ENCODE data around the gene PDCD10.

Gene PDCD10

DNA sequence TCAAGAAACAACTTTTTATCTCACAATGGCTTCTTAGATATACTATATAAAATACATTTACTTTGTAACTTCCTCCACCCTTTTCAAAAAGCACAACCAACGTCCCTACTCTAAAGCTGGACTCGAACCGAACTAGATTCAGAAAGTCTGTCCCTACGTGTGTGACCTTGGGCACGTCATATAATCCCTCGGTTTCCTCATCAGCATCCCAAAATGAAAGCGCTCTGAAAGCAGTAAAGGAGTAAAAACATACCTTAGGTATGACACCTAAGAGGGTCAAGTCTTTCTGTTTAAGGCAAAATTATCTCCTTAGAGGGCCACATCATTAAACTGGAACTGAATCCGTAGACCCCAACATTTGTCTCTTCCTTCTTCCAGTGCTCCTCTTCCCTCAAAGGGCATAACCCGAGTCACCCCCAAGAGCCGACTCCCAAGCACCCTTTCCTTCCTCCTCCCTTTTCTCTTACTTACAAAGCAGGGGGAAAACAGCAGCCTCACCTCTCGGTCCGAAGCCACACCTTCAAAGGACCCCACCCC is 663 bp downstream of the PDCD10 start:
- DNase-seq, result peak; percentile 47

DNA sequence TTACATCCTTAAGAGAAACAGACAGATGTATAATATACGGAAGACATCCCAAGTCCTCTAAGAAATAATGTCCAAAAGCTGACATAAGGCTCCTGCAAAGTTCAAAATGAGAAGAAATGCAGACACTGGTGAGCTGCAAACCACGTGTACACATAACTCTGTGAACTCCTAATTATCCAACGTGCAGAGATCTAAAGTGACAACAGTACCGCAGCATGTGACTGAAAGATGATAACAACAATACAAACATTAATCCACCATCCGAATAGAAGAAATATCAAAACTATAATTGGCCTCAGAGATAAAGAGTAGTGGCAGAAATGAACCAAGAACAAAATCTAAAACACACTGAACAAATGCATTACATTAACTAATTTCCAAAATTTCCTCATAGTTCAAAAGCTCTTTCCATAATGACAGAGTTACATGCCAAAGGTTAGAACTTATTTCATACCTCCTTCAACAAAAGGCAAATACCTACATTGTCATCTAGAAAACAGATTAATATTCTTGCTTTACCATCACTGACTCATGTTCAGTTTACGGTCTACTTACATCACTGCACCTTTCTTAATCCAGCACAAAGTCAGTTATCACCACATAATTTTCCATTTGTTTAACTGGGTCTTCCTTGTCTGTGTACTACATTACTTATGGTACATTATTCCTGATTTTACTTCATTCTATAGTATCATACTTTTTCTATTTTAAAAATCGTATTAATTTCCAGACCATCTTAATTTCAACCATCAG is 2.2 kb downstream of the PDCD10 start:
- DNase-seq, result no peak

DNA sequence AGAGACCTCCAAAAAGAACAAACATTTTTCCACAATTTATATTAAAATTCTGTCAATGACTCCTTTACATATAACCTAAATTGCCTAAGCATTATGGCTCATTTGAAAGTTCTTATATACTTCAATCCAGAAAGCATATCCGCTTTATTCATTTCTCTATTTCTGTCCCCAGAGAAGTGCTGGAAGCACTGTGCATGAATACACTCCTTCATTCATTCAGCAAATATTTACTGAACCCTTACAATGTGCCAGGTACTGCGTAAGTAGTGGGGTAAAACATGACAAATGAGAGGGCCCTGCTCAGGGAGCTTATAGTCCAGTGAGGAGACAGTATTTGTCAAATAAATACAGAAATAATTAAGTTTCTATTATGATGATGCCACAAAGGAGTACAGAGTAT is 3.3 kb downstream of the PDCD10 start:
- no peak for DNase-seq

DNA sequence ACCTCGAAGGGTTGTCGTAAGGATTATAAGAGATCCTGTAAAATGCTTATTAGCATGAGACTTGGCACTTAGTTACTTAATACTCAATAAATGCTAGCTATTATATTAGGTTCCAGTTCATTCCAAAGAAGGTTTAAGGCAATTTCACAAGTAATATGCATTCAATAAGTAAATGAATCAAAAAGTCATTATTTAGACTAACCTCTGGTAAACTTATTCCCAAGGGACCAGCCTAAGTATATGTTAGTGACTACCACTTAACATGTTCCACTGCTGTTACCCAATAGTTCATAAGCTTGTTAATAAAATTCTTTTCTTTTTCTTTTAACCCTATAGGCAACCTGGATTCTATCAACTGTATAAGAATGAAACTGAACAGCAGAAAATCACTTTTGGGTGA is 5.1 kb downstream of the PDCD10 start:
- DNase-seq, result no peak

DNA sequence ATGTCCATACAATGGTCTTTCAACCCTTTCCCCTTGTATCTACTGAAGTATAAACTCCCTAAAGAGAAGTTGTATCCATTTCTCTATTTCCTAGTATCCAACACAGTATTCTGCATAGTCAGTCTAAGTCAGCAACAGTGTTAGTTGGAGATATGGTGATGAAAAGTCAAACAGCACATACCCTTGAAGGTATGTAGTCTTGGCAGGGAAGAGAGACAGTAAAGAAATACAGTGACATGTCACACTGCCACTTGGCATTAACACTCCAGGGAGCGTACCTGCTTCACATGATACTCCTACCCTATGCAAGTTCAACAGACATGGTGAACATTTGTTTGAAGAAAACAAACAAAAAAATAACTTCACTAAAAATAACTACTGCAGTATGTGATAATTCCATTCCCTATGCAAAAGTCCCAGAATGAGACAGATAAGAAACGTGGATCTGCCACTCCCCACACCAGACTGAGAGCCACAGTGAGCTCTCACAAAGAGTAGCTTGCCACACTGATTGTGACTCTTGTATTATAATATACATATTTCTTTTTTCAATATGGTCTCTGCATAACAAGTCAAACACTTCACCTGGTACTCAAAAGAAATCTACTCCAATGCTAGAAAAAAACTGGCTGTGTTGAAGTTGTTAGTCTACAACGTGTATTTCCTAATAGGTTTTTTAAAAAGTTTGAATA is 5.9 kb downstream of the PDCD10 start:
- DNase-seq, result no peak

DNA sequence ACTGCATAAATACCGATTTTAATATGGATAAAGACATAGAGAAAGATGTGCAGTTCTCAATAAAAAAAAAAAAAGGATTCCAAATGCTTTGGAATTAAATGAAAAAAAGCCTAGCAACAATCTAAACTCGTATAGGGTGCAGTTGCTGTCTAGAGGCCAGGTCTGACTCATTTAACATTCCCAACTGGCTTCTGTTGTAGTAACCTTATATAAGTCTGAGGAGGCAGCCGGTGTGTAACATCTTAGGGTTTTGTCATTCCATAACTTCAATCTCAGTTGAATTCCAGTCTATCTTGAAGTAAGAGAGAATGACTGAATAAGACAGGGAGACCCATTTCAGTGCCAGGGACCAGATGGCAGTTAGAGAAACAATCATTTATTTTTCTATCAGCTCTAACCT is 6.5 kb downstream of the PDCD10 start:
- no peak for DNase-seq

DNA sequence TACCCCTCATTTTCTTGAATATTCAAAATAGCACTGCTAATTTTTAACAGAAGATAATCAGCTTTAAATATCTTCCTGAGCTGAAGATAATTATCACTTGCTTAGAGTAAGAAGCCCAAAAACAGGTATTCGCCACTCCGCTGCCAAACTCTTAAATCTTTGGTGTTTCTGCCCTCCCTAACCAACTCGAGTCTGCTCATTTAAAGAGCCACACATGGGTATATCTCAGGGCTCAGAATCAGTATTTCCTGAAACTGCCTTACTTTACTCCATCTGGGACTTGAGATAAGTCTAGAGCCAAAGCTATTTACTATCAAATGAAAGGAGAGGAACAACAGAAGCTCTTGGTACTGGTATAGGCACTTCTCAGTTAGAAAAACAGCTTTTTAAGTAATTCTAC is 10.8 kb downstream of the PDCD10 start:
- no peak for DNase-seq

DNA sequence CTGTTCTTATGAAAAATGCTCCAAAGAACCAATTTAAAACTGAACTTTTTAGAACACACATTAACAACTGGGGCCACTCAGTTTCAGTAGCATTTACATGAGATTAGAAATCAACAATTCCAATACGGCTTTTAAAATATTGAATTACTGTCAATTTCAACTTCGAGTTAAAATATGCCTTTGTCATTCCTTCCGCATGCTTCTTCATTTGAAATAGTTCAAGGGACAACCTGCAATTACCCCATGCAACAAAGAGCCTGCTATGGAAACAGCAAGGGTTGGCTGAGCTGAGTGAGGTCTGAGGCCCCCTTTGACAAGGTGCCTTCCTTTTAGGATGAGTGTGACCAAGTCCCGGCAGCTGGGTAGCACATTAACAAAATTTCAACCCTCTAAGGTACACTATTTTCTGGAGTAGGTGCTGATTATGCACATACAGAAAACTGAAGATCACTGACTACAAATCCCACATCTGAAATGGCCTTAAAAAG is 11.6 kb downstream of the PDCD10 start:
- no peak for DNase-seq

DNA sequence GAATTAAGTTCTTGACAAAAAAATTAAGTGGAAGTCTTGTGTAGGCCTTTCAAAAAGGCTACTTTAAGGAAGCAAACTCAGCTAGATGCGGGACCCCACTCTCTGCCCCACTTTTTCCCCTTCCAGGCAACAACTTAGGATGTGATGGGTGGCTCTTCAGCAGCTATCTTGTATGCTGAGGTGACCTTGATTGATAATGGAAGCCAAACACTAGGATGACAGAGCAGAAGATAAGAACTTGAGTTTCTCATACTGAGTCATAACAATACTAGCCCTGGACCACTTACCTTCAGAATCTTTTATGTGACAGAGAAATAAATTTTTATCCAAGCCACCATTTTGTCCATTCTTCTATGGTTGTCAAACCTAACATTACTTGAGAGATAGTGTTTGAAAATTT is 16.1 kb downstream of the PDCD10 start:
- DNase-seq, result no peak

DNA sequence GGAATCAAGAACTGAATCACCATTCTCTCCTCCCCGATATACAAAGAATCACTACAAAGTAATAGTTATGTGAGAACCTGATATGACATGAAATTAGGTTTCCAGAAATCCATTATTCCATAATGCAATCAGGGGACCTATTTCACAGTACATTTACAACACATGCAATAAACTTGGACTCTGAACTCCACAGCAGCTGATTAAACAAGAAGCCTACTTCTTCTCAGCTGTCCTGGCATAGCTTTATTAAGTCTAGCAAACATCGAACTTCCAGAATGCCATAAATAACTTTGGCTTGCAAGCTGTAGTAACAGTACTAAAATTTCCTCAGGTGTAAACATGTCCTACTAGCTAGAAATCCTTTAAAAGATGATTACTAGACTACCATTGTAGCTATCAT is 17.8 kb downstream of the PDCD10 start:
- peak; percentile 24 for DNase-seq

DNA sequence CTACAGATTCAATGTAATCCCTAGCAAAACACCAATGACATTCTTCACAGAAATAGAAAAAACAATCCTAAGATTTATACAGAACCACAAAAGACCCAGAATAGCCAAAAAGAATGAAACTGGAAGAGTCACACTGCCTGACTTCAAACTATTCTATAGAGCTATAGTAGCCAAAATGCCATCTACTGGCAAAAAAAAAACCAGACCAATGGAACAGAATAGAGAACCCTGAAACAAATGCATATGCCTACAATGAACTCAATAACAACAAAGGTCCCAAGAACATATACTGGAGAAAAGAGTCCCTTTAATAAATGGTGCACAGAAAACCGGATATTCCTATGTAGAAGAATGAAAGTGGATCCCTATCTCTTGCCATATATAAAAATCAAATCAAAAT is 19.8 kb downstream of the PDCD10 start:
- no peak for DNase-seq

DNA sequence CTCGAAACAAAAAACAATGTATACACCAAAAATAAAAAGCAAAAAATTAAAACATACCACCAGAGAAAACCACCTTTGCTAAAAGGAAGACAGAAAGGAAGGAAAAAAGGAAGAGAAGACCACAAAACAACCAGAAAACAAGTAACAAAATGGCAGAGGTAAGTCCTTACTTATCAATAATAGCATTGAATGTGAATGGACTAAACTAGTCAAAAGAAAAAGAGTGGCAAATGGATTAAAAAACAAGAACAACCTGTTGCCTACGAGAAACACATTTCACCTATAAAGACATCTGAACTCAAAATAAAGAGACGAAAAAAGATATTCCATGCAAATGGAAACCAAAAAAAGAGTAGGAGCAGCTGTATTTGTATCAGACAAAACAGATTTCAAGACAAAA is 22.2 kb downstream of the PDCD10 start:
- DNase-seq, result no peak

DNA sequence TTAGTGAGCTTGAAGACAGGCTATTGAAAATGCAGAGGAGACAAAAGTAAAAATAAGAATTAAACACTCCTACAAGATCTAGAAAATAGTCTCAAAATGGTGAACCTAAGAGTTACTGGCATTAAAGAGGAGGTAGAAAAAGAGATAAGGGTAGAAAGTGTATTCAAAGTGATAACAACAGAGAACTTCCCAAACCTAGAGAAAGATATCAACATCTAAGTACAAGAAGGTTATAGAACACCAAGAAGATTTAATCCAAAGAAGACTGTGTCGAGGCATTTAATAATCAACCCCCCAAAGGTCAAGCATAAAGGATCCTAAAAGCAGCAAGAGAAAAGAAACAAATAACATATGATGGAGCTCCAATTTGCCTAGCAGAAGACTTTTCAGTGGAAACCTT is 23.3 kb downstream of the PDCD10 start:
- DNase-seq, result no peak

DNA sequence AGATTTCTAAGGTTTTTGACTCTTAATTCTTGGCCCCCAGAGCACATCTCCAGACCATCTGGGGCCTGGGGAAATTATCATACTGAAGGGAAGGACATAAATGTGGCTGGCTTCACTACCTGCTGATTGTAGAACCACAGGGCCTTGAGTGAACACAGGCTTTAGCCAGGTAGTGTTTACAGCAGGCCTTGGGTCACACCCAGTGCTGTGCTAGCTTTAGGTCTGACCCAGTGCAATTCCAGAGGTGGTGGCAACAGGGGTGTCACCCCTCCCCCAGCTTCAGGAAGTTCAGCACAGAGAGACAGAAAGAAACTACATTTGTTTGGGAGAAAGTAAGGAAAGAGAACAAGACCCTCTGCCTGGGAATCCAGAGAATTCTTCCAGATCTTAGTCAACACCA is 24.1 kb downstream of the PDCD10 start:
- no peak for DNase-seq

DNA sequence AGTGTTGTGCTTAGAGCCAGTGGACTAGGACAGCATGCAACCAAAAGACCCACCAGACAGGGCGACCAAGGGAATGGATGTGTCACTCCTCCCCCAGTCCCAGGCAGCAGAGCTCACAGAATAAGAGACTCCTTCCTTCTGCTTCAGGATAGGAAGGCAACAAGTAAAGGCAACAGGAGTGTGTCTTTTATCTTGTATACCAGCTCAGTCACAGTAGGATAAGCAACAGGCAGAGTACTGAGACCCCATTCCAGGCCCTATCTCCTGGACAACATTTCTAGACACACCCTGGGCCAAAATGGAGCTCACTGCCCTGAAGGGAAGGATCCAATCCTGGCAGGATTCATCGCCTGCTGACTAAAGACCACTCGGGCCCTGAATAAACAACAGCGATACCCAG is 25.0 kb downstream of the PDCD10 start:
- no peak for DNase-seq

DNA sequence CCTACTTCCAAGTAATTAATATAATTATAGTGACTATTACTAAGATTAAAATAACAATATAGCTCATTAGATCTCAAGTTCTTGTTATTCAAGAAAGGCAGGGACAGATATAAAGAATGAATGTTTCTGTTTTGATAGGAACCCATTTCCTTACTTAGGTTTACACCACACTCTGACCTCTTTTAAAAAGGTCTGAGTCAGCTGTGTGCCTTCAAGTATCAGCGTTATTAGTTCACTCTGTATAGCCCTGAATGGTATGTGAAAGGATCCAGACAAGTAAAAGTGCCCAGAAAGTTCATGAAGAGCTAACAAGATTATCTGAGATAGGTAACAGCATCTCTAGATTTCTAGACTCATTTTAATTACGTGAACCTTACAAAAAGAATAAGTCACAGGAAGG is 28.9 kb downstream of the PDCD10 start:
- DNase-seq, result no peak

DNA sequence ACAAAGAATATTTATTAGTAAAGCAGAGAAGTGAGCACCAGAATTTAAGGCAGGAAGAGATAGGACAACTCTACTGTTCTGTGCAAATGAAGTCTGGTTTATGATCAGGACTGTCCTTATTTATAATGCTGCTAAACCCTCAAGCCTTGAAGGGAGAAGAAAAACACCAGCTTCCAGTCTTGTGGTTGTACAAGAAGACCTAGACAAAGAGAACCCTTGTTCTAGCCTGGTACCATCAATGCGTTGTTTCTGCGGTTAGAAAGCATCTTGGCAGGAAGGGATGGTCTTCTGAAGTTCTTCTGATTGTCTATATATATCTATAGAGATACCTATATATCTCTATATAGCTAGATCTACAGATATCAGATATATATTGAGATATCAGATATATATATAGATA is 33.8 kb downstream of the PDCD10 start:
- DNase-seq, result no peak

DNA sequence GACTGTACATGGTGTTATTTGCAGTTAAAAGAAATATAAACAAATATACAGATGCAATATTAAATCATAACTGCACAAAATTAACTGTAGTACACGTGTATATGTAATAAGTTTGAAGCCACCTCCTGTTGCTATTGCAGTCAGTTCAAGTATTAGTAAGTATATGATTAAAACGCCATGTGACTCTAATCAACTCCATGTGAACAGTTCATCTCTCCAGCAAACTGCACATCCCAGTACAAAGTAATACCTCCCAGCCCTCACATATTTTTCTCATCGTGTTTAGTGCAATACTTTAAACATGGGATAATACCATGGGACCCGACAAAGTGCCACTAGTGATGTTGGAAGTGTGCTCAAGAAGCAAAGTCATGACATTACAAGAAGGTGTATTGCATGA is 34.6 kb downstream of the PDCD10 start:
- no peak for DNase-seq

DNA sequence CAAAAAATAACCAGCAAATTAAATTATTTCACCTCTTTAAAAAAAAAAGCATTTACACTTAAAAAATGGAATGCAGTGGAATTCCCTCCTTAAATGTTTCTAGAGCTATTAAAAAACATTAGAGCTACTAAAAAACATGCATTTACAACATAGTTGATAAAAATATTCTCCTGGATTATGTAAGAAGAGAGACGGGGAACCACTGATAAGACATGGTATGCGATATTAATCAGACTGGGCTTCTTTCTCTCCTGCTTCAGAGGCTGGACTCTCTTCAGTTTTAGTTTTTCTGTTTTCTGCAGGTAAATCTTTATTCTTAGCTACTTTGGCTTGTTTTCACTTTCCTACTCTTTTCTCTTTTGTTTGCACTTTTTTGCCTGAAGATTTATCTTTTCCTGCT is 40.6 kb downstream of the PDCD10 start:
- DNase-seq, result no peak

DNA sequence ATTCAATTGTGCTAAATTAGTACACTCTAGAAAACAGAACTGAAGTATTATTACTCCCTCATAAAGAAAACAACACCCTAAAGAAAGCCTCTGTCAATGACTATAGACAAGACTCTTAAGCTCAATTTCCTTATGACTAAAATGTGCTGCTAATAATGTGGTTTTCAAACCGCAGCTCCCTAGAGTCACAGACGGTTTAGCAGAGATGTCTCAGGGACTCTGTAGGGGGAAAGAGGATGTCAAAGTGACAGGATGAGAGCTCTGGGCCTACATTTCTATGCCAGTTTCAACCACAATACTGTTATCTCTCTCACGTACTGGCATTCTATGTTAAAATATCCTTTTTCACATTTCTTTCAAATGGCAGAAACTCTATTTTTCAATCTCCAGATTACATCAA is 43.3 kb downstream of the PDCD10 start:
- DNase-seq, result no peak

DNA sequence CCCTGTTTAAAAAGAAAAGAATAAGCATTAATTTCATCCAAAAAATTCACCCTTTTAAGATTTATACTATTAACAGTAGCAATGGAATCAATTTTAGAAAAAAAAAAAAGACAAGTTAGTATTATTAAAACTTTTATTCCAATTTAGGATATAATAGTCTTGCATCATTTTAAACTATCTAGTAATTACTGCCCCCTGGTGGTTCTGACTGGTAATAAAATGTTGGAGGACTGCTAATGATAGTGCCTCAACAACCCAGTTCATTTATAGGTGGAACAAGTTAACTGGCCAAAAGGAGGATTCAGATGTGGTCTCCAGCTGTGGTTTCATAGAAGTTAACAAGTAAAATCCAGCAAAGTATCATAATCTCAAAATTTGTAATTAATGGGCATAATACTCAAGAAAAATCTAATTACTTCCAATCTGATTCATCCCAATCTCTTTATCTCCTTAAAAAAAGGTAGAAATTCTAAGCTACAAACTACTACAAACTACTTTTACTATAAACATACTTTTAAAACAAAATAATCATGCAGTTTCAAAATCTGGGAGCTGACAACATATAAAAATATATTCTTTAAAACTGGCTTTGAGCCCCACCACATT is 50.2 kb downstream of the PDCD10 start:
- DNase-seq, result peak; percentile 73

DNA sequence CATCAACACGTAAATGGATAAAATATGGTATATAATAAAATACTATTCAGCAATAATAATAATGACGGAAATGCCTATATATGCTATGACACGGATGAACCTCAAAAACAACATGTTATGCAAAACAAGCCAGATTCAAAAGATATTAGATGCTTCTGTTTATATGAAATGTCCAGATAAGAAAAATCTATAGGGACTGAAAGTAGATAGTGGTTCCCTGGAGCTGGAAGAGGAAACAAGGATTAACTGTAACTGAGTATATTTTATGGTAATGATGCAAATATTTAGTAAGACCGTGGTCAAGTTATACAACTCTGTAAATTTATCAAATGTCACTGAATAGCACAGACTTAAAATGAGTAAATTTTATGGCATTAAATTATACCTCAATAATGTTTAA is 55.2 kb downstream of the PDCD10 start:
- DNase-seq, result no peak

DNA sequence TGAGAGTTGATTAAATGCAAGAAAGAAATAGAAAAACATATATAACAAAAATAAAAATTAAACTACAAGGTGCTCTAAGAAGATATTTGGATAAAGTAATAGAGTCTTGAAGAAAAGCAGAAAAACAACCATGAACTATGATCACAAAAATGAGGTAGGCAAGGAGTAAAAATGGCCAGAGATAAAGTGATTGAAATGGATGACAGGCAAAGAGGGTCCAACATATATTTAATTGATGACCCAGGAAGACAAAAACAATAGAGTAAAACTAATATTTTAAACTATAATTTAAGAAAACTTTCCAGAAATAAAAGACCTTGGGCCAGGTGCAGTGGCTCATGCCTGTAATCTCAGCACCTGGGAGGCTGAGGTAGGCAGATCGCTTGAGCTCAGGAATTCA is 58.8 kb downstream of the PDCD10 start:
- DNase-seq, result no peak

DNA sequence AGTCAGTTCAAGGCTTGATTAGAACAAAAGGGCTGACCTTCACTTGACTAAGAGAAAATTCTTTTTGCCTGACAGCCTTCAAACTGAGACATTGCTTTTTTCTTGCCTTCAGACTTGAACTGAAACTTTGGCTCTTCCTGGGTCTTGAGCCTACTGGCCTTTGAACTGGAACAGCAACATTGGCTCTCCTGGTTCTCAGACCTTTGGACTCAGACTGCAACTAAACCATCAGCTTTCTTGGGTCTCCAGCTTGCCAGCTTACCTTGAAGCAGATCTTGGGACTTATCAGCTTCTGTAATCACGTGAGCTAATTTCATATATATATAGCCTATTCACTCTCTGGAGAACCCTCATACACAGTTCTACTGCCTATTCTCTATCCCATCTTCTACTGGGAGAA is 61.5 kb downstream of the PDCD10 start:
- no peak for DNase-seq
